CD4-positive, alpha-beta T cell (primary cell): ENCODE results near the gene SEMA3E. TPM values are rescaled to one million over a fixed set of nuclear protein-coding genes. Genes with fewer than 3 reads are reported as not detected.

Experiments used
- ATAC-seq: fragments of 200-7000 bp; cut with Tn5 transposase; one replicate; pipeline ENCODE4 v1.10.0; 2022; ENCODE audit warnings: mild to moderate bottlenecking; ENCODE audit not compliant: poor library complexity
- CTCF ChIA-PET: fragments of 350-600 bp; sonication (Branson Sonifier 250); formaldehyde crosslinking; loops from one replicate; lab custom pipeline; 2021; ENCODE audit warnings: antibody characterized with exemption, inconsistent platforms; lab: Charles Lee
- POLR2A ChIA-PET: fragments of 350-600 bp; sonication (Branson Sonifier 250); formaldehyde crosslinking; loops from one replicate; lab custom pipeline; 2021; ENCODE audit warnings: antibody characterized with exemption, inconsistent platforms; lab: Charles Lee
- DNase-seq, 14 experiments: peaks; one replicate each; pipeline ENCODE4 v3.0.0-alpha.2; 2013 to 2020; ENCODE audit warnings: mixed read lengths in 2 of 14
- H3K27ac ChIP-seq, 2 donors: one replicate each; pipeline versions ENCODE4 v1.5.1 to v1.7.0; 2013; ENCODE audit warnings: low read length in 2 of 2, low read depth in 1 of 2, mild to moderate bottlenecking in 1 of 2
- H3K27me3 ChIP-seq, 2 experiments: 1 replicate in 1 of 2; 2 replicates in 1 of 2; pipeline versions ENCODE4 v1.6.1 to v1.7.0; 2013; ENCODE audit warnings: low read length in 2 of 2, control low read depth in 1 of 2, mild to moderate bottlenecking in 1 of 2, moderate library complexity in 1 of 2; ENCODE audit not compliant: insufficient read depth in 2 of 2, control insufficient read depth in 1 of 2
- H3K36me3 ChIP-seq: one replicate; pipeline ENCODE4 v1.6.1; 2013; ENCODE audit warnings: low read length, control low read depth; ENCODE audit not compliant: insufficient read depth
- H3K4me1 ChIP-seq: one replicate; pipeline ENCODE4 v1.6.1; 2013; ENCODE audit warnings: low read length, control low read depth; ENCODE audit not compliant: insufficient read depth
- H3K4me3 ChIP-seq: one replicate; pipeline ENCODE4 v1.5.1; 2013; ENCODE audit warnings: mild to moderate bottlenecking, low read length, moderate library complexity
- H3K9me3 ChIP-seq, 2 experiments: 1 replicate in 1 of 2; 2 replicates in 1 of 2; pipeline versions ENCODE4 v1.6.1 to v1.7.0; 2013; ENCODE audit warnings: low read length in 2 of 2, mild to moderate bottlenecking in 2 of 2, control low read depth in 1 of 2, moderate library complexity in 1 of 2; ENCODE audit not compliant: control insufficient read depth in 1 of 2, insufficient read depth in 1 of 2
- H3K27ac Mint-ChIP-seq: one replicate; pipeline ENCODE4 v1.8.0; 2020; ENCODE audit warnings: mixed read lengths
- H3K27me3 Mint-ChIP-seq: one replicate; pipeline ENCODE4 v1.8.0; 2021; ENCODE audit warnings: mixed read lengths
- H3K36me3 Mint-ChIP-seq: one replicate; pipeline ENCODE4 v1.8.0; 2021; ENCODE audit warnings: low read depth, mixed read lengths
- H3K4me1 Mint-ChIP-seq: one replicate; pipeline ENCODE4 v1.8.0; 2021; ENCODE audit warnings: low read depth, mixed read lengths
- H3K4me3 Mint-ChIP-seq: one replicate; pipeline ENCODE4 v1.8.0; 2020; ENCODE audit warnings: mild to moderate bottlenecking, mixed read lengths
- H3K9me3 Mint-ChIP-seq: one replicate; pipeline ENCODE4 v1.8.0; 2020; ENCODE audit warnings: mixed read lengths
- CTCF ChIP-seq: fragments of 200-600 bp; IDR thresholded peaks from one replicate; pipeline ENCODE4 v1.8.0; 2022; ENCODE audit warnings: antibody characterized with exemption, mild to moderate bottlenecking
- intact Hi-C, 2 experiments: fragments of 100-400 bp; cut with DNase I in 1 of 2; cut with micrococcal nuclease in 1 of 2; formaldehyde crosslinking; loops; one replicate each; pipeline versions ENCODE4 v1.15.1 to v1.9.0; 2023 to 2025; cut with DNase I, micrococcal nuclease
- total RNA-seq, 174 experiments: library from RNA in 2 of 174; stranded (reverse) in 2 of 174; gene quantifications; one replicate each; pipeline ENCODE4 v1.2.3 and lab custom pipeline; 2021 to 2026

SEMA3E gene
- total RNA-seq, 2 experiments from 2014 or later: not detected

GRCh38 chr7:83486957-83487356 is 162.0 kb downstream of the SEMA3E start:
- Histone ChIP-seq H3K9me3 (no peaks in the 10 kb centered on the region), H3K27me3 (no peaks in the 10 kb centered on the region), H3K27ac (no peak overlapping the region), H3K36me3 (no peaks in the 10 kb centered on the region), H3K4me1 (no peaks in the 10 kb centered on the region), H3K4me3 (no peak overlapping the region)
- no peaks in the 10 kb centered on the region for H3K27me3 Mint-ChIP-seq
- H3K27ac Mint-ChIP-seq: no peak overlapping the region
- no peaks in the 10 kb centered on the region for H3K36me3 Mint-ChIP-seq
- intact Hi-C loops: no loop called here
- CTCF ChIA-PET: no interaction called here
- H3K4me1 Mint-ChIP-seq: no peaks in the 10 kb centered on the region
- ATAC-seq (no peak), DNase-seq (no peak)
- H3K4me3 Mint-ChIP-seq: no peak overlapping the region
- POLR2A ChIA-PET: no interaction called here
- TF ChIP-seq CTCF: no peak
- no peaks in the 10 kb centered on the region for H3K9me3 Mint-ChIP-seq

GRCh38 chr7:83486536-83486935 is 162.4 kb downstream of the SEMA3E start:
- Mint-ChIP-seq H3K36me3 (no peaks in the 10 kb centered on the region), H3K27ac (no peak overlapping the region), H3K9me3 (no peaks in the 10 kb centered on the region), H3K4me1 (no peaks in the 10 kb centered on the region), H3K4me3 (no peak overlapping the region), H3K27me3 (no peaks in the 10 kb centered on the region)
- POLR2A ChIA-PET: no interaction called here
- no peaks in the 10 kb centered on the region for H3K9me3 ChIP-seq
- no peak overlapping the region for H3K27ac ChIP-seq
- no peaks in the 10 kb centered on the region for H3K27me3 ChIP-seq
- intact Hi-C loops: no loop called here
- TF ChIP-seq CTCF: no peak
- ATAC-seq (no peak), DNase-seq (no peak)
- CTCF ChIA-PET: no interaction called here
- H3K36me3 ChIP-seq: no peaks in the 10 kb centered on the region
- H3K4me1 ChIP-seq: no peaks in the 10 kb centered on the region
- no peak overlapping the region for H3K4me3 ChIP-seq

- no peak for ATAC-seq
- Histone ChIP-seq H3K4me1 (no peaks in the 10 kb centered on the region), H3K4me3 (no peak overlapping the region), H3K27me3 (no peaks in the 10 kb centered on the region), H3K27ac (no peak overlapping the region), H3K36me3 (no peaks in the 10 kb centered on the region), H3K9me3 (no peaks in the 10 kb centered on the region)
- DNase-seq: no peak
- ChIA-PET CTCF (no interaction called here), POLR2A (no interaction called here)
- Mint-ChIP-seq H3K27ac (no peak overlapping the region), H3K9me3 (no peaks in the 10 kb centered on the region), H3K27me3 (no peaks in the 10 kb centered on the region), H3K4me3 (no peak overlapping the region), H3K36me3 (no peaks in the 10 kb centered on the region), H3K4me1 (no peaks in the 10 kb centered on the region)
- TF ChIP-seq CTCF: no peak
- intact Hi-C loops: no loop called here
Measured at GRCh38 chr7:83484826-83485225, 164.1 kb downstream of the SEMA3E start.
